MM.1S (cell line): ENCODE results near the gene RAB24.

ENCODE experiments used
- EZH2 ChIP-seq: fragments of 300-600 bp; sonication (generic); optimal IDR thresholded peaks from 2 replicates; pipeline ENCODE3; 2017; ENCODE audit warnings: low read depth, mild to moderate bottlenecking, antibody characterized with exemption, low read length, mixed read lengths
- TF ChIP-seq, protein P1 (sequence below): fragments of 300-600 bp; sonication (generic); IDR thresholded peaks from 2 replicates; pipeline ENCODE4 v1.5.1; 2016; ENCODE audit warnings: antibody characterized with exemption, low read length, mixed read lengths

DNA sequence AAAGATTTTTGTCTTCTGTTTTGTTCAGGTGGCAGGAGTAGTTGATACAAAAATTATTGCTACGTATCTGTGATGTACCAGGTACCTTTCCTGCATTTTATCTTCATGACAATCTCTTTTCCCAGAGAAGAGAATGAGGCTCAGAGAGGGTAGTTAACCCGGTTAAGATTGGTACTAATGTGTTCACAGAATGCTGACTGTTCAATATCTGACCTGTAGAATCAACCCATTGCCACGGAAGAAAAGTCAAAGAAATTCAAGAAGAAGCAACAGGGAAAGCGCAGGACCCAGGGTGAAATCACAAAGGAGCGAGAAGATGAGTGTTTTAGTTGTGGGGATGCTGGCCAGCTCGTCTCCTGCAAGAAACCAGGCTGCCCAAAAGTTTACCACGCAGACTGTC lies 11.8 kb downstream of the RAB24 start:
- TF ChIP-seq, protein P1, sequence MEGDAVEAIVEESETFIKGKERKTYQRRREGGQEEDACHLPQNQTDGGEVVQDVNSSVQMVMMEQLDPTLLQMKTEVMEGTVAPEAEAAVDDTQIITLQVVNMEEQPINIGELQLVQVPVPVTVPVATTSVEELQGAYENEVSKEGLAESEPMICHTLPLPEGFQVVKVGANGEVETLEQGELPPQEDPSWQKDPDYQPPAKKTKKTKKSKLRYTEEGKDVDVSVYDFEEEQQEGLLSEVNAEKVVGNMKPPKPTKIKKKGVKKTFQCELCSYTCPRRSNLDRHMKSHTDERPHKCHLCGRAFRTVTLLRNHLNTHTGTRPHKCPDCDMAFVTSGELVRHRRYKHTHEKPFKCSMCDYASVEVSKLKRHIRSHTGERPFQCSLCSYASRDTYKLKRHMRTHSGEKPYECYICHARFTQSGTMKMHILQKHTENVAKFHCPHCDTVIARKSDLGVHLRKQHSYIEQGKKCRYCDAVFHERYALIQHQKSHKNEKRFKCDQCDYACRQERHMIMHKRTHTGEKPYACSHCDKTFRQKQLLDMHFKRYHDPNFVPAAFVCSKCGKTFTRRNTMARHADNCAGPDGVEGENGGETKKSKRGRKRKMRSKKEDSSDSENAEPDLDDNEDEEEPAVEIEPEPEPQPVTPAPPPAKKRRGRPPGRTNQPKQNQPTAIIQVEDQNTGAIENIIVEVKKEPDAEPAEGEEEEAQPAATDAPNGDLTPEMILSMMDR = no peak
- no peak for TF ChIP-seq EZH2
